Endothelial cell (in vitro differentiated cells): ENCODE data around the gene ARL16. TPM values are rescaled to one million over a fixed set of nuclear protein-coding genes. Genes with fewer than 3 reads are reported as not detected.

ENCODE experiments used
- DNase-seq: peaks from one replicate; pipeline ENCODE4 v3.0.0; 2021; ENCODE audit warnings: low spot score
- H3K27ac Mint-ChIP-seq: one replicate; pipeline ENCODE4 v1.8.0; 2021; ENCODE audit warnings: mixed read lengths, inconsistent platforms; ENCODE audit not compliant: unreplicated experiment
- H3K27me3 Mint-ChIP-seq: one replicate; pipeline ENCODE4 v1.8.0; 2021; ENCODE audit warnings: mild to moderate bottlenecking, moderate library complexity, mixed read lengths, inconsistent platforms; ENCODE audit not compliant: unreplicated experiment
- H3K36me3 Mint-ChIP-seq: one replicate; pipeline ENCODE4 v1.8.0; 2021; ENCODE audit warnings: mild to moderate bottlenecking, low read depth, mixed read lengths, inconsistent platforms; ENCODE audit not compliant: unreplicated experiment
- H3K4me1 Mint-ChIP-seq: one replicate; pipeline ENCODE4 v1.8.0; 2021; ENCODE audit warnings: mild to moderate bottlenecking, mixed read lengths, inconsistent platforms; ENCODE audit not compliant: unreplicated experiment
- H3K4me3 Mint-ChIP-seq: one replicate; pipeline ENCODE4 v1.8.0; 2021; ENCODE audit warnings: mild to moderate bottlenecking, mixed read lengths, inconsistent platforms; ENCODE audit not compliant: unreplicated experiment
- H3K9me3 Mint-ChIP-seq: one replicate; pipeline ENCODE4 v1.8.0; 2021; ENCODE audit warnings: mixed read lengths, inconsistent platforms; ENCODE audit not compliant: unreplicated experiment
- total RNA-seq: library from RNA; stranded (reverse); fragmentation: NEBNext Ultra II Directional; extraction: Animal tissue kit (Norgen Biotek cat#: 25700); gene quantifications from one replicate; pipeline ENCODE4 v1.2.1, GENCODE V29; 2021; ENCODE audit not compliant: unreplicated experiment
- TF ChIP-seq, protein P1 (sequence below): fragments of 200-600 bp; sonication (generic); IDR thresholded peaks from one replicate; pipeline ENCODE4 v1.5.0; 2021; ENCODE audit warnings: antibody characterized with exemption; ENCODE audit not compliant: unreplicated experiment

ARL16 gene
- total RNA-seq, 1 donor from 2014 or later, result 54.0 TPM

DNA sequence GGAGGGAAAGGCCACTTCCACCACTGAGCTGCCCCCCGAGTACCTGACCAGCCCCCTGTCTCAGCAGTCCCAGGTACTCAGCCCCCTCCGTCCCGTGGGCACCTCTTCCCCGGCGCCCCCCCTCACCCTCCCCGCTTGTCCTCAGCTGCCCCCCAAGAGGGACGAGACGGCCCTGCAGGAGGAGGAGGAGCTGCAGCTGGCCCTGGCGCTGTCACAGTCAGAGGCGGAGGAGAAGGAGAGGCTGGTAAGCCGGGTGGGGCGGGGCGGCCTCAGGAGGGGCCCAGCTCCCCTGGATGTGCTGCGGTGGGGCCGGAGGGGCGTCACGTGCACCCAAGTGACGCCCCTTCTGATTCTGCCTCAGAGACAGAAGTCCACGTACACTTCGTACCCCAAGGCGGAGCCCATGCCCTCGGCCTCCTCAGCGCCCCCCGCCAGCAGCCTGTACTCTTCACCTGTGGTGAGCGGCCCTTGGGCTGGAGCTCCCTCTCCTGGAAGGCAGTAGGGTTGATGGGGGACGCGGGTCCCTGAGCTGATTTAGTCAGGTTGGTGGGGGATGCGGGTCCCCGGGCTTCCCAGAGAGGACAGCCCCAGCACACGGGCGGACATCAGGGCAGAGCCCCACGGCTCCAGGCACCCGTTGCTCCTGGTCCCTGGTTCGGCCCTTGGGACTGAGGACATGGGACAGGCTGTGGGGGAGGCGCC is 10.1 kb upstream of the ARL16 start:
- TF ChIP-seq, protein P1, sequence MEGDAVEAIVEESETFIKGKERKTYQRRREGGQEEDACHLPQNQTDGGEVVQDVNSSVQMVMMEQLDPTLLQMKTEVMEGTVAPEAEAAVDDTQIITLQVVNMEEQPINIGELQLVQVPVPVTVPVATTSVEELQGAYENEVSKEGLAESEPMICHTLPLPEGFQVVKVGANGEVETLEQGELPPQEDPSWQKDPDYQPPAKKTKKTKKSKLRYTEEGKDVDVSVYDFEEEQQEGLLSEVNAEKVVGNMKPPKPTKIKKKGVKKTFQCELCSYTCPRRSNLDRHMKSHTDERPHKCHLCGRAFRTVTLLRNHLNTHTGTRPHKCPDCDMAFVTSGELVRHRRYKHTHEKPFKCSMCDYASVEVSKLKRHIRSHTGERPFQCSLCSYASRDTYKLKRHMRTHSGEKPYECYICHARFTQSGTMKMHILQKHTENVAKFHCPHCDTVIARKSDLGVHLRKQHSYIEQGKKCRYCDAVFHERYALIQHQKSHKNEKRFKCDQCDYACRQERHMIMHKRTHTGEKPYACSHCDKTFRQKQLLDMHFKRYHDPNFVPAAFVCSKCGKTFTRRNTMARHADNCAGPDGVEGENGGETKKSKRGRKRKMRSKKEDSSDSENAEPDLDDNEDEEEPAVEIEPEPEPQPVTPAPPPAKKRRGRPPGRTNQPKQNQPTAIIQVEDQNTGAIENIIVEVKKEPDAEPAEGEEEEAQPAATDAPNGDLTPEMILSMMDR, result no peak
- Mint-ChIP-seq H3K27ac (no peak overlapping the region), H3K36me3 (peaks cover 37% of the 10 kb centered on the region), H3K9me3 (no peaks in the 10 kb centered on the region), H3K27me3 (peaks cover 13% of the 10 kb centered on the region), H3K4me3 (no peak overlapping the region), H3K4me1 (peaks cover 3% of the 10 kb centered on the region)
- no peak for DNase-seq

DNA sequence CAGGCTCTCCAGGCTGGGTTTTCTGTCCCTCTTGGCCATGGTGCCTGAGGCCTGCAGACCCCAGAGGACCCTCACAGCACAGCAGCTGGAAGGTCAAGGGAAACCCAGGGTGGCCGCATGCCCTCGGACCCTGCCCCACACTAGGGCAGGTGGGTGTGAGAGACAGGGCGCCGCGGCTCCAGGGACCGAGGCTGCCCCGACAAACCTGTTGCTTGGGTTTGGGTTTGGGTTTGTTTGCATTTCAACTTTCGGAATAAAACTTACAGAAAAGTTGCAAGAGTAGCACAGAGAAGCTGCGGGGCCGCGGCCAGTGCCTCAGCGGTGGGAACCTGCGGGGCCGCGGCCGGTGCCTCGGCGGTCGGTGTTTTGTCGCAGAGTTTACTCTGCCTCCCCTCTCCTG is 8.0 kb upstream of the ARL16 start:
- Mint-ChIP-seq H3K9me3 (no peaks in the 10 kb centered on the region), H3K27me3 (peaks cover 19% of the 10 kb centered on the region), H3K4me3 (peak overlapping the region; percentile 67), H3K4me1 (peaks cover 3% of the 10 kb centered on the region), H3K27ac (no peak overlapping the region), H3K36me3 (peaks cover 33% of the 10 kb centered on the region)
- TF ChIP-seq, protein P1, result no peak
- DNase-seq, result no peak

DNA sequence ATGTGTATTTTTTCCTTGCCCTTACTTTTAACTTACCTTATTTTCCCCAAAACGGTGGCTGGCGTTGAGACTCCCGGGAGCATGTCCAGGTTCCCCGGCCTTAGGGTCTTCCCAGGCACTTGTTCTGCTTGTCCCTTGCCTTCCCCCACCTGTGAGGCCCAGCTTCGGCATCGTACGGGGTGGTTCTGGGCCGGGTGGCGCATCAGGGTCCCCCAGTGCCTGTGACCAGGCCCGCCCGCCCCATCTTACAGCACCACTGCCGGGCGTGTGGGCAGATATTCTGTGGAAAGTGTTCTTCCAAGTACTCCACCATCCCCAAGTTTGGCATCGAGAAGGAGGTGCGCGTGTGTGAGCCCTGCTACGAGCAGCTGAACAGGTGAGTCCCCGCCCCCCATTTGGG is 7.6 kb upstream of the ARL16 start:
- Mint-ChIP-seq H3K36me3 (peaks cover 36% of the 10 kb centered on the region), H3K27me3 (peaks cover 19% of the 10 kb centered on the region), H3K27ac (peak overlapping the region; percentile 18), H3K9me3 (no peaks in the 10 kb centered on the region), H3K4me1 (peaks cover 3% of the 10 kb centered on the region), H3K4me3 (peak overlapping the region; percentile 37)
- no peak for DNase-seq
- TF ChIP-seq, protein P1, result no peak

DNA sequence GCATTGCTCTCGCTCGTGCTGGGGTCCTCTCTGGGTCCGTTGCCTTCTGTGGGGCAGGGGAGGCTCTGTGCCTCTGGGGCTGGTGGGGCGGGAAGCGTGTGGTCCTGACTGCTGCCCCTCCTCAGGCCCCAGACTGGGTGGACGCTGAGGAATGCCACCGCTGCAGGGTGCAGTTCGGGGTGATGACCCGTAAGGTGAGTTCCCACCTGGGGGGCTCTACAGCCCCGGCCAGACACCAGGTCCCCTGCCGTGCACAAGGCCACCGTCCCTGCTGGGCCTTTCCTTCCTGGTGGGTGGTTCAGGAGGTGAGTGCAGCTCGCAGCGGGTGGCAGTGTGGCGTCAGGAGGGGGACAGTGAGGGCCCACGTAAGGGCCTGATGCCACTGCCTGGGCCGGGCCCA is 7.0 kb upstream of the ARL16 start:
- Mint-ChIP-seq H3K36me3 (peaks cover 40% of the 10 kb centered on the region), H3K4me1 (peaks cover 6% of the 10 kb centered on the region), H3K4me3 (no peak overlapping the region), H3K9me3 (no peaks in the 10 kb centered on the region), H3K27me3 (peaks cover 19% of the 10 kb centered on the region), H3K27ac (no peak overlapping the region)
- no peak for DNase-seq
- TF ChIP-seq, protein P1, result no peak

DNA sequence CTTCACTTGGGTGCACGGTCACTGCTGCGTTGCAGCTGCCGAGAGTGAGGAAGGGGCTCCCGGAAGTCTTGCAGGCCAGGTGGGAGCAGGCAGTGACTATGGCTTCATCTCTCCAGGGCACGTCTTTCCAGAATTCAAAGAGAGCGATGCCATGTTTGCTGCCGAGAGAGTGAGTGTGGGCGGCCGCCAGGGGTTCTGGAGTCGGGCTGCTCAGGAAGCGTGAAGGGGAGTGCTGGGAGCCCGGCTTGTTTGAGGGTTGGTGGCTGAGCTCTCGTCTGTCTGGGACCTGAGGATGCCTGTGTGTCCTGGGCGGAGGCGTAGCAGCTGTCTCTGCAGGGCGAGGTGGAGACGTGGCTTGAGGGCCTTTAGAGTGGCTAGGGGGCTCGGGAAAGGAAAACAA is 6.5 kb upstream of the ARL16 start:
- H3K36me3 Mint-ChIP-seq, result peaks cover 41% of the 10 kb centered on the region
- H3K27ac Mint-ChIP-seq, result no peak overlapping the region
- peaks cover 19% of the 10 kb centered on the region for H3K27me3 Mint-ChIP-seq
- H3K4me3 Mint-ChIP-seq, result no peak overlapping the region
- TF ChIP-seq, protein P1, result no peak
- peaks cover 7% of the 10 kb centered on the region for H3K4me1 Mint-ChIP-seq
- DNase-seq, result no peak
- H3K9me3 Mint-ChIP-seq, result no peaks in the 10 kb centered on the region
